Spleen (tissue), 7 donors: Measurements from ENCODE around the gene NCK2.

Experiments
- CTCF ChIP-seq, 11 experiments: fragments of 200-600 bp in 7 of 11; fragments of 450-650 bp in 4 of 11; sonication (generic) in 4 of 11; IDR thresholded peaks in 8 of 11; conservative IDR thresholded peaks in 3 of 11; 1 replicate in 7 of 11; 2 replicates in 4 of 11; pipeline versions ENCODE4 v1.4.0 to v1.8.0; 2016 to 2021; ENCODE audit warnings: antibody characterized with exemption in 11 of 11, inconsistent platforms in 4 of 11, mild to moderate bottlenecking in 1 of 11
- POLR2AphosphoS5 ChIP-seq, 3 donors: sonication (generic); formaldehyde crosslinking; IDR thresholded peaks; one replicate each; pipeline ENCODE4 v1.5.1; 2017; ENCODE audit warnings: antibody characterized with exemption in 3 of 3
- donor health status: DM: no; HTN: no; CAD: no; lungs with moderate emphysema.
- donor health status: DM: no; HTN: no; CAD: no.
- donor health status: DM: no; HTN: no; CAD: no.

GRCh38 chr2:105760639-105761337, 16.1 kb downstream of the NCK2 start:
- TF ChIP-seq CTCF (IDR thresholded peaks at IDR 0.05 in 8 of 11, conservative IDR thresholded peaks at IDR 0.05 in 3 of 11) (no peak), POLR2AphosphoS5 (IDR thresholded peaks at IDR 0.05) (peak in 2 of 3 donors; percentile 15 to 33)
